HEK293 (cell line): ENCODE data around the gene PTX3.
A peak's percentile ranks its signal among the peaks of the same experiment; 100 is the strongest.

Experiments
- BCL11A ChIP-seq: fragments of 450-650 bp; formaldehyde crosslinking; IDR thresholded peaks from 2 replicates; pipeline ENCODE4 v1.5.1; 2016; ENCODE audit warnings: low read depth, missing biosample characterization, missing genetic modification characterization
- HIC1 ChIP-seq: fragments of 450-650 bp; formaldehyde crosslinking; IDR thresholded peaks from 2 replicates; pipeline ENCODE4 v1.5.1; 2016; ENCODE audit warnings: missing biosample characterization, missing genetic modification characterization
- HOXC10 ChIP-seq: sonication (generic); formaldehyde crosslinking; IDR thresholded peaks from 2 replicates; pipeline ENCODE4 v1.8.1; 2023; ENCODE audit warnings: mild to moderate bottlenecking, missing genetic modification reagents
- OVOL3 ChIP-seq: fragments of 450-650 bp; formaldehyde crosslinking; IDR thresholded peaks from 2 replicates; pipeline ENCODE4 v1.5.1; 2016; ENCODE audit warnings: missing biosample characterization, missing genetic modification characterization
- PRDM4 ChIP-seq: fragments of 450-650 bp; formaldehyde crosslinking; IDR thresholded peaks from 2 replicates; pipeline ENCODE4 v1.5.1; 2017; ENCODE audit warnings: missing biosample characterization, missing genetic modification characterization
- SCRT1 ChIP-seq: fragments of 450-650 bp; formaldehyde crosslinking; IDR thresholded peaks from 2 replicates; pipeline ENCODE4 v1.5.1; 2016; ENCODE audit warnings: missing biosample characterization, missing genetic modification characterization, borderline replicate concordance
- ZBTB20 ChIP-seq: fragments of 450-650 bp; formaldehyde crosslinking; IDR thresholded peaks from 2 replicates; pipeline ENCODE4 v1.5.1; 2016; ENCODE audit warnings: missing biosample characterization, missing genetic modification characterization
- ZBTB48 ChIP-seq: fragments of 450-650 bp; formaldehyde crosslinking; IDR thresholded peaks from 2 replicates; pipeline ENCODE4 v1.5.1; 2016; ENCODE audit warnings: missing biosample characterization, missing genetic modification characterization
- ZFP3 ChIP-seq: fragments of 450-650 bp; formaldehyde crosslinking; IDR thresholded peaks from 2 replicates; pipeline ENCODE4 v1.5.1; 2016; ENCODE audit warnings: low read depth, missing biosample characterization, missing genetic modification characterization
- ZFP41 ChIP-seq: fragments of 450-650 bp; formaldehyde crosslinking; IDR thresholded peaks from 2 replicates; pipeline ENCODE4 v1.5.1; 2016; ENCODE audit warnings: missing biosample characterization, missing genetic modification characterization, borderline replicate concordance
- ZNF133 ChIP-seq: fragments of 450-650 bp; formaldehyde crosslinking; IDR thresholded peaks from 2 replicates; pipeline ENCODE4 v1.5.1; 2016; ENCODE audit warnings: missing biosample characterization, missing genetic modification characterization
- ZNF146 ChIP-seq: fragments of 450-650 bp; formaldehyde crosslinking; IDR thresholded peaks from 2 replicates; pipeline ENCODE4 v1.5.1; 2016; ENCODE audit warnings: missing biosample characterization, missing genetic modification characterization
- ZNF155 ChIP-seq: fragments of 450-650 bp; formaldehyde crosslinking; IDR thresholded peaks from 2 replicates; pipeline ENCODE4 v1.5.1; 2016; ENCODE audit warnings: missing biosample characterization, missing genetic modification characterization
- ZNF169 ChIP-seq: fragments of 450-650 bp; formaldehyde crosslinking; IDR thresholded peaks from 2 replicates; pipeline ENCODE4 v1.5.1; 2016; ENCODE audit warnings: missing biosample characterization, missing genetic modification characterization
- ZNF175 ChIP-seq: fragments of 450-650 bp; formaldehyde crosslinking; IDR thresholded peaks from 2 replicates; pipeline ENCODE4 v1.5.1; 2016; ENCODE audit warnings: missing biosample characterization, missing genetic modification characterization
- ZNF239 ChIP-seq: fragments of 450-650 bp; formaldehyde crosslinking; IDR thresholded peaks from 2 replicates; pipeline ENCODE4 v1.5.1; 2016; ENCODE audit warnings: missing biosample characterization, missing genetic modification characterization
- ZNF292 ChIP-seq: fragments of 450-650 bp; formaldehyde crosslinking; IDR thresholded peaks from 2 replicates; pipeline ENCODE4 v1.5.1; 2016; ENCODE audit warnings: low read depth, missing biosample characterization, missing genetic modification characterization, borderline replicate concordance
- ZNF354C ChIP-seq: fragments of 450-650 bp; formaldehyde crosslinking; IDR thresholded peaks from 2 replicates; pipeline ENCODE4 v1.5.1; 2016; ENCODE audit warnings: missing biosample characterization, missing genetic modification characterization, low read depth, borderline replicate concordance
- ZNF391 ChIP-seq: fragments of 450-650 bp; formaldehyde crosslinking; IDR thresholded peaks from 2 replicates; pipeline ENCODE4 v1.5.1; 2016; ENCODE audit warnings: low read depth, missing biosample characterization, missing genetic modification characterization, borderline replicate concordance
- ZNF398 ChIP-seq: fragments of 450-650 bp; formaldehyde crosslinking; IDR thresholded peaks from 2 replicates; pipeline ENCODE4 v1.5.1; 2017; ENCODE audit warnings: missing biosample characterization, missing genetic modification characterization
- ZNF513 ChIP-seq: fragments of 450-650 bp; IDR thresholded peaks from 2 replicates; pipeline ENCODE4 v1.5.1; 2018; ENCODE audit warnings: missing biosample characterization, missing genetic modification characterization
- ZNF596 ChIP-seq: fragments of 450-650 bp; IDR thresholded peaks from 2 replicates; pipeline ENCODE4 v1.5.0; 2018; ENCODE audit warnings: missing biosample characterization, mild to moderate bottlenecking, missing genetic modification characterization, moderate library complexity
- ZNF692 ChIP-seq: fragments of 450-650 bp; formaldehyde crosslinking; IDR thresholded peaks from 2 replicates; pipeline ENCODE4 v1.5.1; 2016; ENCODE audit warnings: missing biosample characterization, missing genetic modification characterization
- ZNF791 ChIP-seq: fragments of 450-650 bp; formaldehyde crosslinking; IDR thresholded peaks from 2 replicates; pipeline ENCODE4 v1.5.1; 2016; ENCODE audit warnings: missing biosample characterization, missing genetic modification characterization
- TF ChIP-seq, protein P1 (sequence below): fragments of 450-650 bp; formaldehyde crosslinking; conservative IDR thresholded peaks from 2 replicates; pipeline ENCODE4 v1.5.1; 2016; ENCODE audit warnings: low read depth, missing biosample characterization, missing genetic modification characterization

PTX3 gene

DNA sequence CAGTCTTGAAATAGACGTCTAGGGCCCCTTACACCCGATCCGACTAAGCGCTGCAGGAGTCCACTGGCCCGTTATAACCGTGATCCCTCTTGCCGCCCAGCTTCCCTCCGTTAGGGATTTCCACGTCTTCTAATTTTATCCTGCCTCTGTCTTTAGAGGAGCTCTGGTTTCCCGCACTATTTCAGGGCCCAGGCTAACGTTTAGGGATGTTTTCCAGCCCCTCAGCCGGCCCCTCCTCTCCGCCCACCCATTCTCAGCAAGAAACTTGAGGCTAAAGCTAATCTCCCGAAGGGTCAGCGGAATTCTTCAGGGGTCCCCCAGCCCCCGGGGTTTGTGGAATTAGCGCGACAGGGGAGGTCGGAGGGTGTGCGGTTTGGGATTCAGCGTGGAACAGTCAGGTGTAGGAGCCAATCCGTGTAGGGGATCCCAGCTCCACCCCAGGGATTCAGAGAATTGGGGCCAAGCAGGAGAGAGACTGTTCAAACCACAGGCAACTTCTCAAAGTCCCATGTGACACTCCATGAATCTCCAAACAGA lies 1.6 kb downstream of the PTX3 start (continued):
- TF ChIP-seq ZNF391 (tag by site-specific recombination) = no peak; the same call in 1 of the 2 replicates
- TF ChIP-seq ZNF596 (tag by site-specific recombination) = no peak
- TF ChIP-seq ZNF354C (tag by site-specific recombination) = no peak
- TF ChIP-seq ZNF169 (tag by site-specific recombination) = no peak
- TF ChIP-seq ZNF155 (tag by site-specific recombination) = no peak
- TF ChIP-seq ZNF692 (tag by site-specific recombination) = no peak
- TF ChIP-seq ZFP3 (tag by site-specific recombination) = no peak
- no peak for TF ChIP-seq ZNF398 (tag by site-specific recombination)
- no peak for TF ChIP-seq PRDM4 (tag by site-specific recombination)
- no peak for TF ChIP-seq ZNF791 (tag by site-specific recombination)
- TF ChIP-seq BCL11A = no peak
- TF ChIP-seq ZFP41 = no peak
- TF ChIP-seq ZNF146 (tag by site-specific recombination) = no peak
- TF ChIP-seq ZNF175 (tag by site-specific recombination) = no peak
- TF ChIP-seq OVOL3 (tag by site-specific recombination) = 0 out of 2 replicates have a peak, but pooled peaks have one; percentile 2
- no peak for TF ChIP-seq ZNF239 (tag by site-specific recombination)
- TF ChIP-seq ZBTB48 (tag by site-specific recombination) = peak; percentile 68
- peak; percentile 5; the same call in 1 of the 2 replicates for TF ChIP-seq HIC1 (tag by site-specific recombination)
- TF ChIP-seq ZBTB20 = no peak
- no peak for TF ChIP-seq ZNF133 (tag by site-specific recombination)
- no peak for TF ChIP-seq ZNF513 (tag by site-specific recombination)
- TF ChIP-seq HOXC10 (CRISPR knock-in tag) = no peak
- TF ChIP-seq ZNF292 (tag by site-specific recombination) = no peak
- no peak for TF ChIP-seq SCRT1
- TF ChIP-seq, protein P1, sequence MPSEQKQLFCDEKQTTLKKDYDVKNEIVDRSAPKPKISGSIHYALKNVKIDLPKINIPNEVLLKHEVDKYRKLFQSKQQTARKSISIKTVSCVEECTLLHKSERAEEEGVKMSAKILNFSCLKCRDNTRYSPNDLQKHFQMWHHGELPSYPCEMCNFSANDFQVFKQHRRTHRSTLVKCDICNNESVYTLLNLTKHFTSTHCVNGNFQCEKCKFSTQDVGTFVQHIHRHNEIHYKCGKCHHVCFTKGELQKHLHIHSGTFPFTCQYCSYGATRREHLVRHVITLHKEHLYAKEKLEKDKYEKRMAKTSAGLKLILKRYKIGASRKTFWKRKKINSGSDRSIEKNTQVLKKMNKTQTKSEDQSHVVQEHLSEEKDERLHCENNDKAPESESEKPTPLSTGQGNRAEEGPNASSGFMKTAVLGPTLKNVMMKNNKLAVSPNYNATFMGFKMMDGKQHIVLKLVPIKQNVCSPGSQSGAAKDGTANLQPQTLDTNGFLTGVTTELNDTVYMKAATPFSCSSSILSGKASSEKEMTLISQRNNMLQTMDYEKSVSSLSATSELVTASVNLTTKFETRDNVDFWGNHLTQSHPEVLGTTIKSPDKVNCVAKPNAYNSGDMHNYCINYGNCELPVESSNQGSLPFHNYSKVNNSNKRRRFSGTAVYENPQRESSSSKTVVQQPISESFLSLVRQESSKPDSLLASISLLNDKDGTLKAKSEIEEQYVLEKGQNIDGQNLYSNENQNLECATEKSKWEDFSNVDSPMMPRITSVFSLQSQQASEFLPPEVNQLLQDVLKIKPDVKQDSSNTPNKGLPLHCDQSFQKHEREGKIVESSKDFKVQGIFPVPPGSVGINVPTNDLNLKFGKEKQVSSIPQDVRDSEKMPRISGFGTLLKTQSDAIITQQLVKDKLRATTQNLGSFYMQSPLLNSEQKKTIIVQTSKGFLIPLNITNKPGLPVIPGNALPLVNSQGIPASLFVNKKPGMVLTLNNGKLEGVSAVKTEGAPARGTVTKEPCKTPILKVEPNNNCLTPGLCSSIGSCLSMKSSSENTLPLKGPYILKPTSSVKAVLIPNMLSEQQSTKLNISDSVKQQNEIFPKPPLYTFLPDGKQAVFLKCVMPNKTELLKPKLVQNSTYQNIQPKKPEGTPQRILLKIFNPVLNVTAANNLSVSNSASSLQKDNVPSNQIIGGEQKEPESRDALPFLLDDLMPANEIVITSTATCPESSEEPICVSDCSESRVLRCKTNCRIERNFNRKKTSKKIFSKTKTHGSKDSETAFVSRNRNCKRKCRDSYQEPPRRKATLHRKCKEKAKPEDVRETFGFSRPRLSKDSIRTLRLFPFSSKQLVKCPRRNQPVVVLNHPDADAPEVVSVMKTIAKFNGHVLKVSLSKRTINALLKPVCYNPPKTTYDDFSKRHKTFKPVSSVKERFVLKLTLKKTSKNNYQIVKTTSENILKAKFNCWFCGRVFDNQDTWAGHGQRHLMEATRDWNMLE (tag by site-specific recombination) = no peak
